Measurements from ENCODE around the gene PDE12.

DNA sequence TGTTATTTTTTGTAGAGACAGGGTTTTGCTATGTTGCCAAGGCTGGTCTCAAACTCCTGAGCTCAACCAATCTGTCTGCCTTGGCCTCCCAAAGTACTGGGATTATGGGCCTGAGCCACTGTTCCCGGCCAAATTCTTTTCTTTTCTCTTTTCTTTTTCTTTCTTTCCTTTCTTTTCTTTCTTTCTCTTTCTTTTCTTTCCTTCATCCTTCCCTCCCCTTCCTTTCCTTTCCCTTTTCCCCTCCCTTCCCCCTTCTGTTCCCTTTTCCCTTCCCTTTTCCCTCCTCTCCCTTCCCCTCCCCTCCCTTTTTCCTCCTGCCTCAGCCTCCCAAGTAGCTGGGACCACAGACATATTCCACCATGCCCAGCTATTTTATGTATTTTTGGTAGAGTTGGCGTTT lies 44.1 kb downstream of the PDE12 start:
- TF ChIP-seq, protein P1, sequence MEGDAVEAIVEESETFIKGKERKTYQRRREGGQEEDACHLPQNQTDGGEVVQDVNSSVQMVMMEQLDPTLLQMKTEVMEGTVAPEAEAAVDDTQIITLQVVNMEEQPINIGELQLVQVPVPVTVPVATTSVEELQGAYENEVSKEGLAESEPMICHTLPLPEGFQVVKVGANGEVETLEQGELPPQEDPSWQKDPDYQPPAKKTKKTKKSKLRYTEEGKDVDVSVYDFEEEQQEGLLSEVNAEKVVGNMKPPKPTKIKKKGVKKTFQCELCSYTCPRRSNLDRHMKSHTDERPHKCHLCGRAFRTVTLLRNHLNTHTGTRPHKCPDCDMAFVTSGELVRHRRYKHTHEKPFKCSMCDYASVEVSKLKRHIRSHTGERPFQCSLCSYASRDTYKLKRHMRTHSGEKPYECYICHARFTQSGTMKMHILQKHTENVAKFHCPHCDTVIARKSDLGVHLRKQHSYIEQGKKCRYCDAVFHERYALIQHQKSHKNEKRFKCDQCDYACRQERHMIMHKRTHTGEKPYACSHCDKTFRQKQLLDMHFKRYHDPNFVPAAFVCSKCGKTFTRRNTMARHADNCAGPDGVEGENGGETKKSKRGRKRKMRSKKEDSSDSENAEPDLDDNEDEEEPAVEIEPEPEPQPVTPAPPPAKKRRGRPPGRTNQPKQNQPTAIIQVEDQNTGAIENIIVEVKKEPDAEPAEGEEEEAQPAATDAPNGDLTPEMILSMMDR (IDR thresholded peaks at IDR 0.05): no peak
- no peak for TF ChIP-seq EP300 (IDR thresholded peaks at IDR 0.05)

All from ovary (tissue), 3 donors.